ENCODE measurements around the gene RGS8. TPM values are rescaled to one million over a fixed set of nuclear protein-coding genes. Genes with fewer than 3 reads are reported as not detected.

RGS8 gene
- total and polyA plus RNA-seq, 10 of the 15 experiments (the other 5 are each of a cell fraction or from before 2014, with no cell fraction given): 0.03 to 0.62 (median 0.33) TPM

DNA sequence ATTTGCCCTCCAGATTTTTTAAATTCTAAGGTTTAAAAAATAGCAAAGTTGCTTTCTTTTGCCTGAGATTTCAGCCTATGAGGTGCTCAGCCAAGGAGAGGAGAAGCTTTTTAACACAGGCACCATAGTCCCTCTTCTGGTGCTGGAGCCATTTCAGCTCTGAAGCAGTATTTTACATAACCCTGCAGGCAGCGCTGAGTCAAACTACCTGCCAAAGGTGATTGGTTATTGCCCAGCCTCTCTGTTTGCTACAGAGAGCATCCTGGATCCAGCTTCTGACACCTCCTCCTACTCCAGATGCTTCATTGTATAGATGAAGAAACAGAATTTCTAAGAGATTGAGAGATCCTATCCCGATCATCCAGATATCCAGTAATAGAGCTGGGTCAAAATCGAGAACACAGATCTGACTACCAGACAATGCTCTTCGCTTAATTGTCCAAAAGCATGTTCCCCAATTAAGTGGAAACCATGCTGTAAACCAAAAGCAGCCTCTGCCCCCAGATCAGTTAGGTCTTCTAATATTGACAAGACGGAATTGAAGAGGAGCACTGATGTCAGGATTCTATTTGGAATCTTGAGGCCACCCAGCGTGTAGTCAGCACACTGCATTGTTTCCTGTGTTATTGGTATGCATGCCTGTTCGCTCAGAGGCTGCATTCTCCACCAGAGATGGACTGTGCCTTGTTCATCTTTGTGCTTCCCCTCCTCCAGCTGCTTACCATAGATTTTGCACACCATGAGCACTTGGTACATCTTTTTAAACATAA, 22.1 kb downstream of the RGS8 start (continued):
- TF ChIP-seq MLLT1 (IDR thresholded peaks at IDR 0.05): no peak
- TF ChIP-seq EGR1 (IDR thresholded peaks at IDR 0.05; ENCODE audit: borderline replicate concordance in 1 of 2, low read depth in 2 of 2, low read length in 2 of 2): no peak
- no peak for TF ChIP-seq YBX1 (IDR thresholded peaks at IDR 0.05)
- TF ChIP-seq NBN (IDR thresholded peaks at IDR 0.05): no peak
- no peak for TF ChIP-seq ZBED1 (IDR thresholded peaks at IDR 0.05; ENCODE audit: borderline replicate concordance)
- TF ChIP-seq CTCF (IDR thresholded peaks at IDR 0.05 in 2 of 3, conservative IDR thresholded peaks at IDR 0.05 in 1 of 3; ENCODE audit: control insufficient read depth in 2 of 3, extremely low read depth in 1 of 3, insufficient read depth in 1 of 3, low read depth in 3 of 3, low read length in 3 of 3): no peak
- TF ChIP-seq TARDBP (IDR thresholded peaks at IDR 0.05; ENCODE audit: borderline replicate concordance): no peak
- no peak for TF ChIP-seq PML (IDR thresholded peaks at IDR 0.05; ENCODE audit: low read length)
- no peak for TF ChIP-seq SP1 (IDR thresholded peaks at IDR 0.05; ENCODE audit: low read depth, low read length)
- no peak for TF ChIP-seq STAT1 (conservative IDR thresholded peaks at IDR 0.05)
- TF ChIP-seq RELA (IDR thresholded peaks at IDR 0.05; ENCODE audit: borderline replicate concordance, partially characterized antibody): no peak
- no peak for TF ChIP-seq POLR2A (IDR thresholded peaks at IDR 0.05; ENCODE audit: low read depth, low read length)
- TF ChIP-seq STAT3 (IDR thresholded peaks at IDR 0.05; ENCODE audit: low read depth, low read length): no peak
- TF ChIP-seq, protein P1, sequence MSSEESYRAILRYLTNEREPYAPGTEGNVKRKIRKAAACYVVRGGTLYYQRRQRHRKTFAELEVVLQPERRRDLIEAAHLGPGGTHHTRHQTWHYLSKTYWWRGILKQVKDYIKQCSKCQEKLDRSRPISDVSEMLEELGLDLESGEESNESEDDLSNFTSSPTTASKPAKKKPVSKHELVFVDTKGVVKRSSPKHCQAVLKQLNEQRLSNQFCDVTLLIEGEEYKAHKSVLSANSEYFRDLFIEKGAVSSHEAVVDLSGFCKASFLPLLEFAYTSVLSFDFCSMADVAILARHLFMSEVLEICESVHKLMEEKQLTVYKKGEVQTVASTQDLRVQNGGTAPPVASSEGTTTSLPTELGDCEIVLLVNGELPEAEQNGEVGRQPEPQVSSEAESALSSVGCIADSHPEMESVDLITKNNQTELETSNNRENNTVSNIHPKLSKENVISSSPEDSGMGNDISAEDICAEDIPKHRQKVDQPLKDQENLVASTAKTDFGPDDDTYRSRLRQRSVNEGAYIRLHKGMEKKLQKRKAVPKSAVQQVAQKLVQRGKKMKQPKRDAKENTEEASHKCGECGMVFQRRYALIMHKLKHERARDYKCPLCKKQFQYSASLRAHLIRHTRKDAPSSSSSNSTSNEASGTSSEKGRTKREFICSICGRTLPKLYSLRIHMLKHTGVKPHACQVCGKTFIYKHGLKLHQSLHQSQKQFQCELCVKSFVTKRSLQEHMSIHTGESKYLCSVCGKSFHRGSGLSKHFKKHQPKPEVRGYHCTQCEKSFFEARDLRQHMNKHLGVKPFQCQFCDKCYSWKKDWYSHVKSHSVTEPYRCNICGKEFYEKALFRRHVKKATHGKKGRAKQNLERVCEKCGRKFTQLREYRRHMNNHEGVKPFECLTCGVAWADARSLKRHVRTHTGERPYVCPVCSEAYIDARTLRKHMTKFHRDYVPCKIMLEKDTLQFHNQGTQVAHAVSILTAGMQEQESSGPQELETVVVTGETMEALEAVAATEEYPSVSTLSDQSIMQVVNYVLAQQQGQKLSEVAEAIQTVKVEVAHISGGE (CRISPR knock-in tag; IDR thresholded peaks at IDR 0.05): no peak

Data from GM12878 (cell line).